HEK293 (cell line): ENCODE data around the gene KNOP1.

Source experiments
- CTCF ChIA-PET: fragments of 350-600 bp; formaldehyde crosslinking; extraction: SDS; loops from one replicate; lab custom pipeline; 2021; ENCODE audit warnings: antibody characterized with exemption; lab: Yijun Ruan, JAX
- POLR2A ChIA-PET: fragments of 300-600 bp; formaldehyde crosslinking; extraction: SDS; loops from one replicate; lab custom pipeline; 2020; ENCODE audit warnings: antibody characterized with exemption, inconsistent platforms; lab: Yijun Ruan, JAX
- H3K27ac ChIP-seq: fragments of 200-500 bp; sonication (Bioruptor generic); 2 replicates; pipeline ENCODE4 v1.5.1; 2014; ENCODE audit warnings: low read depth, low read length, control low read depth, inconsistent platforms; ENCODE audit errors: extremely low read depth
- H3K36me3 ChIP-seq, 2 experiments: fragments of 200-500 bp in 1 of 2; sonication (Bioruptor generic) in 1 of 2; 1 replicate in 1 of 2; 2 replicates in 1 of 2; pipeline ENCODE4 v1.5.1; 2014 to 2017; ENCODE audit warnings: inconsistent platforms in 2 of 2, low read length in 2 of 2; ENCODE audit not compliant: control insufficient read depth in 2 of 2, insufficient read depth in 1 of 2
- H3K4me1 ChIP-seq: fragments of 200-500 bp; sonication (Bioruptor generic); 2 replicates; pipeline ENCODE4 v1.5.1; 2014; ENCODE audit warnings: mild to moderate bottlenecking, low read length, inconsistent platforms; ENCODE audit not compliant: control insufficient read depth, insufficient read depth
- H3K4me3 ChIP-seq: 2 replicates; pipeline ENCODE4 v1.5.1; 2011; ENCODE audit warnings: low read depth, mild to moderate bottlenecking, control low read depth, low read length, moderate library complexity
- H3K9me3 ChIP-seq: fragments of 200-500 bp; sonication (Bioruptor generic); 2 replicates; pipeline ENCODE4 v1.5.1; 2014; ENCODE audit warnings: low read depth, low read length, inconsistent platforms; ENCODE audit not compliant: control insufficient read depth, insufficient read depth
- BCL11B ChIP-seq: fragments of 450-650 bp; formaldehyde crosslinking; IDR thresholded peaks from 2 replicates; pipeline ENCODE4 v1.5.1; 2016; ENCODE audit warnings: low read depth, missing biosample characterization, missing genetic modification characterization
- GLIS2 ChIP-seq: fragments of 450-650 bp; formaldehyde crosslinking; IDR thresholded peaks from 2 replicates; pipeline ENCODE4 v1.5.1; 2016; ENCODE audit warnings: missing biosample characterization, missing genetic modification characterization
- HIC1 ChIP-seq: fragments of 450-650 bp; formaldehyde crosslinking; IDR thresholded peaks from 2 replicates; pipeline ENCODE4 v1.5.1; 2016; ENCODE audit warnings: missing biosample characterization, missing genetic modification characterization
- KLF17 ChIP-seq: fragments of 450-650 bp; formaldehyde crosslinking; IDR thresholded peaks from 2 replicates; pipeline ENCODE4 v1.5.1; 2016; ENCODE audit warnings: missing biosample characterization, missing genetic modification characterization
- KLF9 ChIP-seq: fragments of 450-650 bp; formaldehyde crosslinking; IDR thresholded peaks from 2 replicates; pipeline ENCODE4 v1.5.1; 2016; ENCODE audit warnings: missing biosample characterization, missing genetic modification characterization, low read depth
- OVOL3 ChIP-seq: fragments of 450-650 bp; formaldehyde crosslinking; IDR thresholded peaks from 2 replicates; pipeline ENCODE4 v1.5.1; 2016; ENCODE audit warnings: missing biosample characterization, missing genetic modification characterization
- ZEB2 ChIP-seq: fragments of 450-650 bp; formaldehyde crosslinking; IDR thresholded peaks from 2 replicates; pipeline ENCODE4 v1.5.1; 2016; ENCODE audit warnings: missing biosample characterization, missing genetic modification characterization
- ZNF114 ChIP-seq: fragments of 450-650 bp; formaldehyde crosslinking; IDR thresholded peaks from 2 replicates; pipeline ENCODE4 v1.5.0; 2017; ENCODE audit warnings: missing biosample characterization, missing genetic modification characterization
- ZNF133 ChIP-seq: fragments of 450-650 bp; formaldehyde crosslinking; IDR thresholded peaks from 2 replicates; pipeline ENCODE4 v1.5.1; 2016; ENCODE audit warnings: missing biosample characterization, missing genetic modification characterization
- ZNF175 ChIP-seq: fragments of 450-650 bp; formaldehyde crosslinking; IDR thresholded peaks from 2 replicates; pipeline ENCODE4 v1.5.1; 2016; ENCODE audit warnings: missing biosample characterization, missing genetic modification characterization
- ZNF223 ChIP-seq: fragments of 450-650 bp; formaldehyde crosslinking; IDR thresholded peaks from 2 replicates; pipeline ENCODE4 v1.5.1; 2016; ENCODE audit warnings: missing biosample characterization, missing genetic modification characterization
- ZNF654 ChIP-seq: fragments of 450-650 bp; formaldehyde crosslinking; IDR thresholded peaks from 2 replicates; pipeline ENCODE4 v1.5.1; 2016; ENCODE audit warnings: low read depth, missing biosample characterization, missing genetic modification characterization
- ZNF707 ChIP-seq: fragments of 450-650 bp; formaldehyde crosslinking; IDR thresholded peaks from 2 replicates; pipeline ENCODE4 v1.5.1; 2016; ENCODE audit warnings: missing biosample characterization, missing genetic modification characterization
- ZNF747 ChIP-seq: fragments of 450-650 bp; formaldehyde crosslinking; IDR thresholded peaks from 2 replicates; pipeline ENCODE4 v1.5.1; 2016; ENCODE audit warnings: missing biosample characterization, missing genetic modification characterization
- ZNF785 ChIP-seq: fragments of 450-650 bp; formaldehyde crosslinking; IDR thresholded peaks from 2 replicates; pipeline ENCODE4 v1.5.1; 2016; ENCODE audit warnings: missing biosample characterization, missing genetic modification characterization
- ZNF843 ChIP-seq: fragments of 450-650 bp; formaldehyde crosslinking; IDR thresholded peaks from 2 replicates; pipeline ENCODE4 v1.5.1; 2016; ENCODE audit warnings: missing biosample characterization, missing genetic modification characterization
- TF ChIP-seq, protein P1 (sequence below): fragments of 450-650 bp; formaldehyde crosslinking; IDR thresholded peaks from 2 replicates; pipeline ENCODE4 v1.5.1; 2017; ENCODE audit warnings: missing biosample characterization, missing genetic modification characterization
- TF ChIP-seq, protein P2 (sequence below): fragments of 450-650 bp; formaldehyde crosslinking; IDR thresholded peaks from 2 replicates; pipeline ENCODE4 v1.5.1; 2016; ENCODE audit warnings: missing biosample characterization, missing genetic modification characterization, borderline replicate concordance
- TF ChIP-seq, protein P3 (sequence below): fragments of 450-650 bp; formaldehyde crosslinking; IDR thresholded peaks from 2 replicates; pipeline ENCODE4 v1.5.1; 2016; ENCODE audit warnings: missing biosample characterization, missing genetic modification characterization, low read depth
- TF ChIP-seq, protein P4 (sequence below): fragments of 450-650 bp; formaldehyde crosslinking; IDR thresholded peaks from 2 replicates; pipeline ENCODE4 v1.5.1; 2016; ENCODE audit warnings: missing biosample characterization, missing genetic modification characterization
- TF ChIP-seq, protein P5 (sequence below): fragments of 450-650 bp; formaldehyde crosslinking; IDR thresholded peaks from 2 replicates; pipeline ENCODE4 v1.5.1; 2016; ENCODE audit warnings: missing biosample characterization, missing genetic modification characterization

Gene KNOP1

DNA sequence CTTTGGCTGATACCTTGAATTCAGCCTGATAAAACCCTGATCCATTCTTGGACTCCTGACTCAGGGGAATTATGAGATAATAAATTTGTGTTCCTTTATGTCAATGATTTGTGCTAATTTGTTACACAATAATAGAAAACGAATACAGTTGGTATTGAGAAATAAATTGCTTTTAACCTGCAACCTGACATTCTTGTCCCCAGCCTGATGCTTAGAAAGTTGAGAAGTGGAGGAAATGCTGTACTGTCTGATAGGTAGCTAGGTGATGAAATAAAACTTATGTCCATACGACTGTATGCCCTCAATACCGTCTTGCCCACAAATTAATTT is 10.6 kb upstream of the KNOP1 start:
- no peaks in the 10 kb centered on the region for H3K36me3 ChIP-seq
- CTCF ChIA-PET: no interaction called here

GRCh38 chr16:19722981-19723380 is 5.0 kb upstream of the KNOP1 start:
- CTCF ChIA-PET: interaction anchor here (0.7 to 1.1 kb wide), 3 partner anchors 122 to 221 kb away, joined by 3 read pairs; partner anchors contain the start of gene GPRC5B
- Histone ChIP-seq H3K4me1 (peaks cover 3% of the 10 kb centered on the region; the same call in 1 of the 2 replicates), H3K36me3 (no peaks in the 10 kb centered on the region; a peak in 1 of 3 replicates), H3K27ac (no peak overlapping the region), H3K4me3 (no peak overlapping the region), H3K9me3 (no peaks in the 10 kb centered on the region)
- TF ChIP-seq GLIS2 (tag by site-specific recombination) (no peak), ZNF175 (tag by site-specific recombination) (no peak), ZNF133 (tag by site-specific recombination) (no peak), BCL11B (tag by site-specific recombination) (no peak), ZNF223 (no peak), KLF17 (tag by site-specific recombination) (no peak), HIC1 (tag by site-specific recombination) (no peak), ZNF654 (tag by site-specific recombination) (no peak), KLF9 (tag by site-specific recombination) (no peak), ZNF843 (tag by site-specific recombination) (no peak), ZNF747 (tag by site-specific recombination) (no peak), OVOL3 (tag by site-specific recombination) (no peak), ZNF785 (no peak)
- TF ChIP-seq, protein P1, sequence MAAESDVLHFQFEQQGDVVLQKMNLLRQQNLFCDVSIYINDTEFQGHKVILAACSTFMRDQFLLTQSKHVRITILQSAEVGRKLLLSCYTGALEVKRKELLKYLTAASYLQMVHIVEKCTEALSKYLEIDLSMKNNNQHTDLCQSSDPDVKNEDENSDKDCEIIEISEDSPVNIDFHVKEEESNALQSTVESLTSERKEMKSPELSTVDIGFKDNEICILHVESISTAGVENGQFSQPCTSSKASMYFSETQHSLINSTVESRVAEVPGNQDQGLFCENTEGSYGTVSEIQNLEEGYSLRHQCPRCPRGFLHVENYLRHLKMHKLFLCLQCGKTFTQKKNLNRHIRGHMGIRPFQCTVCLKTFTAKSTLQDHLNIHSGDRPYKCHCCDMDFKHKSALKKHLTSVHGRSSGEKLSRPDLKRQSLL: no peak
- TF ChIP-seq, protein P2, sequence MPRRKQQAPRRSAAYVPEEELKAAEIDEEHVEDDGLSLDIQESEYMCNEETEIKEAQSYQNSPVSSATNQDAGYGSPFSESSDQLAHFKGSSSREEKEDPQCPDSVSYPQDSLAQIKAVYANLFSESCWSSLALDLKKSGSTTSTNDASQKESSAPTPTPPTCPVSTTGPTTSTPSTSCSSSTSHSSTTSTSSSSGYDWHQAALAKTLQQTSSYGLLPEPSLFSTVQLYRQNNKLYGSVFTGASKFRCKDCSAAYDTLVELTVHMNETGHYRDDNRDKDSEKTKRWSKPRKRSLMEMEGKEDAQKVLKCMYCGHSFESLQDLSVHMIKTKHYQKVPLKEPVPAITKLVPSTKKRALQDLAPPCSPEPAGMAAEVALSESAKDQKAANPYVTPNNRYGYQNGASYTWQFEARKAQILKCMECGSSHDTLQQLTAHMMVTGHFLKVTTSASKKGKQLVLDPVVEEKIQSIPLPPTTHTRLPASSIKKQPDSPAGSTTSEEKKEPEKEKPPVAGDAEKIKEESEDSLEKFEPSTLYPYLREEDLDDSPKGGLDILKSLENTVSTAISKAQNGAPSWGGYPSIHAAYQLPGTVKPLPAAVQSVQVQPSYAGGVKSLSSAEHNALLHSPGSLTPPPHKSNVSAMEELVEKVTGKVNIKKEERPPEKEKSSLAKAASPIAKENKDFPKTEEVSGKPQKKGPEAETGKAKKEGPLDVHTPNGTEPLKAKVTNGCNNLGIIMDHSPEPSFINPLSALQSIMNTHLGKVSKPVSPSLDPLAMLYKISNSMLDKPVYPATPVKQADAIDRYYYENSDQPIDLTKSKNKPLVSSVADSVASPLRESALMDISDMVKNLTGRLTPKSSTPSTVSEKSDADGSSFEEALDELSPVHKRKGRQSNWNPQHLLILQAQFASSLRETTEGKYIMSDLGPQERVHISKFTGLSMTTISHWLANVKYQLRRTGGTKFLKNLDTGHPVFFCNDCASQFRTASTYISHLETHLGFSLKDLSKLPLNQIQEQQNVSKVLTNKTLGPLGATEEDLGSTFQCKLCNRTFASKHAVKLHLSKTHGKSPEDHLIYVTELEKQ: no peak
- TF ChIP-seq, protein P3, sequence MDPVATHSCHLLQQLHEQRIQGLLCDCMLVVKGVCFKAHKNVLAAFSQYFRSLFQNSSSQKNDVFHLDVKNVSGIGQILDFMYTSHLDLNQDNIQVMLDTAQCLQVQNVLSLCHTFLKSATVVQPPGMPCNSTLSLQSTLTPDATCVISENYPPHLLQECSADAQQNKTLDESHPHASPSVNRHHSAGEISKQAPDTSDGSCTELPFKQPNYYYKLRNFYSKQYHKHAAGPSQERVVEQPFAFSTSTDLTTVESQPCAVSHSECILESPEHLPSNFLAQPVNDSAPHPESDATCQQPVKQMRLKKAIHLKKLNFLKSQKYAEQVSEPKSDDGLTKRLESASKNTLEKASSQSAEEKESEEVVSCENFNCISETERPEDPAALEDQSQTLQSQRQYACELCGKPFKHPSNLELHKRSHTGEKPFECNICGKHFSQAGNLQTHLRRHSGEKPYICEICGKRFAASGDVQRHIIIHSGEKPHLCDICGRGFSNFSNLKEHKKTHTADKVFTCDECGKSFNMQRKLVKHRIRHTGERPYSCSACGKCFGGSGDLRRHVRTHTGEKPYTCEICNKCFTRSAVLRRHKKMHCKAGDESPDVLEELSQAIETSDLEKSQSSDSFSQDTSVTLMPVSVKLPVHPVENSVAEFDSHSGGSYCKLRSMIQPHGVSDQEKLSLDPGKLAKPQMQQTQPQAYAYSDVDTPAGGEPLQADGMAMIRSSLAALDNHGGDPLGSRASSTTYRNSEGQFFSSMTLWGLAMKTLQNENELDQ (tag by site-specific recombination): no peak
- TF ChIP-seq, protein P4, sequence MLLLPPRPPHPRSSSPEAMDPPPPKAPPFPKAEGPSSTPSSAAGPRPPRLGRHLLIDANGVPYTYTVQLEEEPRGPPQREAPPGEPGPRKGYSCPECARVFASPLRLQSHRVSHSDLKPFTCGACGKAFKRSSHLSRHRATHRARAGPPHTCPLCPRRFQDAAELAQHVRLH (tag by site-specific recombination): no peak
- POLR2A ChIA-PET: interaction anchor here (0.6 kb wide), 1 partner anchor 10 kb away, joined by 6 read pairs; no protein-coding TSS in a partner anchor

More for the DNA sequence above, 10.6 kb upstream of the KNOP1 start:
- Histone ChIP-seq H3K9me3 (no peaks in the 10 kb centered on the region), H3K4me3 (no peak overlapping the region), H3K27ac (no peak overlapping the region)
- TF ChIP-seq ZNF114 (tag by site-specific recombination) (no peak), ZNF707 (tag by site-specific recombination) (no peak), ZEB2 (tag by site-specific recombination) (no peak)
- TF ChIP-seq, protein P5, sequence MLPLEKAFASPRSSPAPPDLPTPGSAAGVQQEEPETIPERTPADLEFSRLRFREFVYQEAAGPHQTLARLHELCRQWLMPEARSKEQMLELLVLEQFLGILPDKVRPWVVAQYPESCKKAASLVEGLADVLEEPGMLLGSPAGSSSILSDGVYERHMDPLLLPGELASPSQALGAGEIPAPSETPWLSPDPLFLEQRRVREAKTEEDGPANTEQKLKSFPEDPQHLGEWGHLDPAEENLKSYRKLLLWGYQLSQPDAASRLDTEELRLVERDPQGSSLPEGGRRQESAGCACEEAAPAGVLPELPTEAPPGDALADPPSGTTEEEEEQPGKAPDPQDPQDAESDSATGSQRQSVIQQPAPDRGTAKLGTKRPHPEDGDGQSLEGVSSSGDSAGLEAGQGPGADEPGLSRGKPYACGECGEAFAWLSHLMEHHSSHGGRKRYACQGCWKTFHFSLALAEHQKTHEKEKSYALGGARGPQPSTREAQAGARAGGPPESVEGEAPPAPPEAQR: no peak
- TF ChIP-seq, all 188 proteins: peak for 0
- H3K4me1 ChIP-seq: no peaks in the 10 kb centered on the region
- POLR2A ChIA-PET: no interaction called here
